HG03196 (cell line): Measurements from ENCODE around the gene TMEM25.
A peak's percentile ranks its signal among the peaks of the same experiment; 100 is the strongest.
"Not testable (repeated sequence)": the region's sequence is repeated elsewhere in the genome, so short reads cannot be mapped to it uniquely, and the experiment has no call there.

ENCODE experiments used
- ATAC-seq: cut with Tn5 transposase; IDR thresholded peaks from one replicate; pipeline ENCODE4 v1.9.1; 2021; ENCODE audit not compliant: unreplicated experiment

Gene TMEM25

DNA sequence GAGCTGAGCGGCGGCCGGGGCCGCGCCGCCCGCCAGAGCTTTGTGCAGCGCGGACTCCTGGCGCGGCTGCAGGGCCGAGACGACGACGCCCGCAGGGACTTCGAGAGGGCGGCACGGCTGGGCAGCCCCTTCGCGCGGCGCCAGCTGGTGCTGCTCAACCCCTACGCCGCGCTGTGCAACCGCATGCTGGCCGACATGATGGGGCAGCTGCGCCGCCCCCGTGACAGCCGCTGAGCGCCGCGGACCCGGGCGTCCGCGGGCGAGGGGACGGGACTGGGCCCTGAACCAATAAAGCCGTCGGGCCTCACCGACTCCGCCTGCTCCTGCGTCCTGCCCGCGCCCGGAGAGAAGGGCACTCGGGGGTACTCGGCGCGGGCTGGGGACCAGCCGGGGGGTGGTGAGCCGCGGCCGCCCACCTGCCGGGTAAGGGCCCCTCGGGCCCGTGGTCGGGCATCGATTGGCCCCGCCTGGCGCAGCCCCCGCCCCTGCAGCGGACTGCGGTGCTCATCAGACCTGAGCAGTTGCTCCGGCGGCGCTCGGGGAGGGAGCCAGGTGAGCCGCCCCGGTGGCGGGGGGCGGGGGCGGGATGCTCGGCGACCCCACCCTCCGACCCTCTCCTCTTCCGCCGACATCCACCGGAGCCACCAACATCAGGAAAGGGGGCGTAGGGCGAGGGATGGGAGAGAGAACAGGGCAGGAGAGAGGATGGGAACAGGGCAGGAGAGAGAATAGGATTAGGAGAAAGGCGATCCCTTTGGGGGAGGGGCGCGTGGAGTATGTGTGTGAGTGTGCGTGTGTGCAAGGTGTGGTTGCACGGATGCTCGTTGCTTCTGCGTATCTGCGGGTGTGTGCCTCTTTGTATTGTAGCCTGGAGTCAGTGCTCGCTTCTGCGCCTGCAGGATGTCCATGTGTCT is at the start of gene TMEM25:
TSS of gene TMEM25 (plus strand) at position 510 of the 914 bp plus-strand sequence. CDS start 610 bp downstream, outside the sequence.
- no peak for ATAC-seq

GRCh38 chr11:118481238-118481637 is 49.8 kb upstream of the TMEM25 start:
- not testable (repeated sequence) for ATAC-seq

- ATAC-seq: no peak
These were observed 46.6 kb upstream of the TMEM25 start for GRCh38 chr11:118484405-118484804.

DNA sequence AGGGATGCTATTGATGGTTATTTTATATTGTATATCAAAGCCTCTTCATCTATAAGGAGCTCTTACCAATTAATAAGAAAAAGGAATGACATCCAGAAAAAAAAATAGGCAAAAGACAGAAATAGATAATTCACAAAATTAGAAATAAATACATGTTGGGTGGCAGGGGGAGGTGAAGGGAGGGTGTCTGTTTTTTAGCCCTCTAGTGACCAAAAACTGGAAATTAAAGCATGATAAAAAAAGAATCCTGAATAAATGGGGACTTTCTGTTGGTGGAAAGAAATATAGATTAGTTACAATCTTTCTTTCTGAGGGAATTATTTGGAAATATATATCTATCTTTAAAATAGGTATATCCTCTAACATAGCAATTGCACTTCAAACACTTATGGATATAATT is 45.7 kb upstream of the TMEM25 start:
- ATAC-seq: no peak

DNA sequence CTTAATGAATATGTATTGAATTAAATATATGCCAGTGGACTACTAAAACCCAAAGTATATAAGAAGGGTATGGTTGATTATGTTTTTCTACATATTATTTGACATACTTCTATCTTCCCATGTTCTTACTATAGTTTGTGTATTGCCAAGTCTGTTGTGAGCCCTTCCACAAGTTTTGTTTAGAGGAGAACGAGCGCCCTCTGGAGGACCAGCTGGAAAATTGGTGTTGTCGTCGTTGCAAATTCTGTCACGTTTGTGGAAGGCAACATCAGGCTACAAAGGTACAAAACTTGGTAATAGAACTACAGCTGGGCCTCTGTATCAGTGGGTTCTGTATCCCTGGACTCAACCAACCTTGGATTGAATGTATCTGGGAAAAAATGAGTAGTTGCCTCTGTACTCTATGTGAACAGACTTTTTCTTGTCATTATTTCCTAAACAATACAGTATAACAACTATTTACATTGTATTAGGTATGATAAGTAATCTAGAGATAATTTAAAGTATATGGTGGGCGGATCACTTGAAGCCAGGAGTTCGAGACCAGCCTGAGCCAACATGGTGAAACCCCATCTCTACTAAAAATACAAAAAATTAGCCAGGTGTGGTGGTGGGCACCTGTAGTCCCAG is 42.4 kb upstream of the TMEM25 start:
- ATAC-seq: no peak

GRCh38 chr11:118491041-118491440 is 40.0 kb upstream of the TMEM25 start:
- no peak for ATAC-seq

- no peak for ATAC-seq
These were observed 33.2 kb upstream of the TMEM25 start for GRCh38 chr11:118497831-118498230.

DNA sequence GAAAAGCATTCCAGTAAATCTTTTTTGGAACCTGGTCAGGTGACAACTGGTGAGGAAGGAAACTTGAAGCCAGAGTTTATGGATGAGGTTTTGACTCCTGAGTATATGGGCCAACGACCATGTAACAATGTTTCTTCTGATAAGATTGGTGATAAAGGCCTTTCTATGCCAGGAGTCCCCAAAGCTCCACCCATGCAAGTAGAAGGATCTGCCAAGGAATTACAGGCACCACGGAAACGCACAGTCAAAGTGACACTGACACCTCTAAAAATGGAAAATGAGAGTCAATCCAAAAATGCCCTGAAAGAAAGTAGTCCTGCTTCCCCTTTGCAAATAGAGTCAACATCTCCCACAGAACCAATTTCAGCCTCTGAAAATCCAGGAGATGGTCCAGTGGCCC is 27.8 kb upstream of the TMEM25 start:
- ATAC-seq: no peak

GRCh38 chr11:118511601-118512000 is 19.4 kb upstream of the TMEM25 start:
- no peak for ATAC-seq

GRCh38 chr11:118514103-118514502 is 16.9 kb upstream of the TMEM25 start:
- ATAC-seq: no peak

GRCh38 chr11:118519549-118519948 is 11.4 kb upstream of the TMEM25 start:
- no peak for ATAC-seq

DNA sequence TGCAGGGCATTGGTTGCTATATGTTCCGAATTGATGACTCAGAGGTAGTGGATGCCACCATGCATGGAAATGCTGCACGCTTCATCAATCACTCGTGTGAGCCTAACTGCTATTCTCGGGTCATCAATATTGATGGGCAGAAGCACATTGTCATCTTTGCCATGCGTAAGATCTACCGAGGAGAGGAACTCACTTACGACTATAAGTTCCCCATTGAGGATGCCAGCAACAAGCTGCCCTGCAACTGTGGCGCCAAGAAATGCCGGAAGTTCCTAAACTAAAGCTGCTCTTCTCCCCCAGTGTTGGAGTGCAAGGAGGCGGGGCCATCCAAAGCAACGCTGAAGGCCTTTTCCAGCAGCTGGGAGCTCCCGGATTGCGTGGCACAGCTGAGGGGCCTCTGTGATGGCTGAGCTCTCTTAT is 9.1 kb upstream of the TMEM25 start:
- peak; percentile 53 for ATAC-seq

- no peak for ATAC-seq
These were observed 8.4 kb upstream of the TMEM25 start for GRCh38 chr11:118522571-118523072.

DNA sequence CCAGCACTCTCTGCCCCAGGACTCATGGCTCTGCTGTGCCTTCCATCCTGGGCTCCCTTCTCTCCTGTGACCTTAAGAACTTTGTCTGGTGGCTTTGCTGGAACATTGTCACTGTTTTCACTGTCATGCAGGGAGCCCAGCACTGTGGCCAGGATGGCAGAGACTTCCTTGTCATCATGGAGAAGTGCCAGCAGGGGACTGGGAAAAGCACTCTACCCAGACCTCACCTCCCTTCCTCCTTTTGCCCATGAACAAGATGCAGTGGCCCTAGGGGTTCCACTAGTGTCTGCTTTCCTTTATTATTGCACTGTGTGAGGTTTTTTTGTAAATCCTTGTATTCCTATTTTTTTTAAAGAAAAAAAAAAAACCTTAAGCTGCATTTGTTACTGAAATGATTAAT is 6.6 kb upstream of the TMEM25 start:
- no peak for ATAC-seq

DNA sequence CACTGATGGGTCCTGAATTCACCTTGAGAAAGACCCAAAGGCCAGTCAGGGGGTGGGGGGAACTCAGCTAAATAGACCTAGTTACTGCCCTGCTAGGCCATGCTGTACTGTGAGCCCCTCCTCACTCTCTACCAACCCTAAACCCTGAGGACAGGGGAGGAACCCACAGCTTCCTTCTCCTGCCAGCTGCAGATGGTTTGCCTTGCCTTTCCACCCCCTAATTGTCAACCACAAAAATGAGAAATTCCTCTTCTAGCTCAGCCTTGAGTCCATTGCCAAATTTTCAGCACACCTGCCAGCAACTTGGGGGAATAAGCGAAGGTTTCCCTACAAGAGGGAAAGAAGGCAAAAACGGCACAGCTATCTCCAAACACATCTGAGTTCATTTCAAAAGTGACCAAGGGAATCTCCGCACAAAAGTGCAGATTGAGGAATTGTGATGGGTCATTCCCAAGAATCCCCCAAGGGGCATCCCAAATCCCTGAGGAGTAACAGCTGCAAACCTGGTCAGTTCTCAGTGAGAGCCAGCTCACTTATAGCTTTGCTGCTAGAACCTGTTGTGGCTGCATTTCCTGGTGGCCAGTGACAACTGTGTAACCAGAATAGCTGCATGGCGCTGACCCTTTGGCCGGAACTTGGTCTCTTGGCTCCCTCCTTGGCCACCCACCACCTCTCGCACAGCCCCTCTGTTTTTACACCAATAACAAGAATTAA is 6.1 kb upstream of the TMEM25 start:
- ATAC-seq: no peak

GRCh38 chr11:118526688-118527087 is 4.3 kb upstream of the TMEM25 start:
- ATAC-seq: no peak

DNA sequence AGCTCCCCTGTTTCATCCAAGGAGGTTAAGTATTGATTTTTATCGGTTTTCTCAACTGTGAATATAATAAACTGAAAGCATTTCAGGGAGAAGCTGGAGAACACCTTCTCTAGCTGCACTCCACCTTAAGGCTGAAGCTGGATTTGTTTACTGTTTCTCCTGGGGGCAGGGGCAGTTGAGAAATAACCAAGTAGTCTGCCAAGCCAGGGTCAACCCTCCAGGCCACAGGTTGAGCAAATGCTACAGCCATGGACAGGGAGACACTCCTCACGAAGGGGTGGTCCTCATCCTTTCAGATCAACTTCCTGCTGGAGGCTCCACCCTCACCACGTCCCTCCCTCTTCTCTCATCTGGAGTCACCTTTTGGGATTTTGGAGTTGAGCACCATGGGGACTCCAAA is 3.9 kb upstream of the TMEM25 start, which contains the start of gene TTC36:
TSS of gene TTC36 (plus strand) at position 366 of the 400 bp plus-strand sequence. CDS start at position 387, 21 bp downstream.
- ATAC-seq: no peak

DNA sequence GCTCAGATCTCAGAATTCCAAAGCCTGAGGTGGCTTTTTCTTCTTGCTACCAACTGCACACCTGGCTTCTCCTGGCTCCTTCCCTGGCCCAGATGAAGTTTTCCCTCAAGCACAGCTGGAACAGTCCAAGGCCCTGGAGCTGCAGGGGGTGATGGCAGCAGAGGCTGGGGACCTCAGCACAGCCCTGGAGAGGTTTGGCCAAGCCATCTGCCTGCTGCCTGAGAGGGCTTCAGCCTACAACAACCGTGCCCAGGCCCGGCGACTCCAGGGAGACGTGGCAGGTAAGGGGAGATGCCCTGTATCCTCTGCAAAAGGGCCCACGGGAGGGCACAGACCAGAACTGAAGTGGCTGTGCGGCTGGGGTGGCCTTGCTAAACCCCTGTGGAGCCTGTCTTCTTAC is 2.5 kb upstream of the TMEM25 start:
- no peak for ATAC-seq

DNA sequence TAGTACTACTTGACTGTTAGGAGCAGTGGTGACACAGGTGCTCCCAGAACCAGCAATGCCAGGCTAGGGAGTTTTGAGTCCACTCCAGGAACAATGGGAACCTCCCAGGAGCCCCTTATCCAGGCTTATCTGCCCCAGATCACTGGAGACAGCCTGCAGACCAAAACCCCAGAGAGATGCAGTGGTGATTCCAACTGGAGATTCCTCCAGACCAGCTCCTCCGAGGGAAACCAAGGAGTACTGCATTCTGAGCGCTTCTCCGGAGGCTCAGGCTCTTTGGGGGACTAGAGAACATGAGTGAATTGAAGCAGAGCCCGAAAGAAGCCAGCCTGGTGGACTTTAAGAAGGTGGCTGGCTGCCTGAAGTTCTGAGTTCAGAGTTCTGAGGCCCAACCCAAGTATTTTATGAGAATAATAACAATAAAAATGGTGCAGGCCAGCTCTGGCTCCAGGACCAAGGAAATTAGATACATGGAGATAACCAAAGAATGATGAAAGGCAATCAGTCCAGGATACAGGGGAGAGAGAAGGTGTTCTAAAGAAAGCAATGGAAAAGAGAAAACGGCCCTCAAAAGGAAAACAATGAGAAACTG is 1.3 kb upstream of the TMEM25 start:
- ATAC-seq: no peak

- ATAC-seq: no peak
These were observed 761 bp upstream of the TMEM25 start for GRCh38 chr11:118530180-118530682.

DNA sequence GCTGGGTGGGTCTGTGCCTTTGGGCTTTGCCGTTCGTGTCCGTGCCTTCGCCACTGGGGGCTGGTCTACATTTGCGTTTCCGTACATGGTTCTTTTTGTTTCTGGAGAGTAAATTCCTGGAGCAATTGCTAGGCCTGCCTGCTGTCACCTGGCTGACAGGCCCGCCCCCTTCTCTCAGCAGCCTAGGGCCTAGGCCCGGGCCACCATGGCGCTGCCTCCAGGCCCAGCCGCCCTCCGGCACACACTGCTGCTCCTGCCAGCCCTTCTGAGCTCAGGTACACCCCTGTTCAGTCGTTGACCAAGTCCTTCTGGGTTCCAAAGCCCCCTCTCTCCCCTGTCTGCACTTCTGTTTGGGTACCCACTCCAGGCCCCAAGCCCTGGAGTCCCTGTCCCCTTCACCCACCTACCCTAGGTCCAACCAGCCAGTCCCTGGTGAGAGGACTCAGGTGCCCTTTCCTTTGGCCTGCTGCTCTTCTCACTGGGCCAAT is 649 bp downstream of the TMEM25 start:
- no peak for ATAC-seq
